Lower lobe of right lung (tissue), 2 donors: ENCODE results near the gene CTSA. TPM values are rescaled to one million over a fixed set of nuclear protein-coding genes. Genes with fewer than 3 reads are reported as not detected.

Experiments
- ATAC-seq, 2 donors: fragments of 200-7000 bp; cut with Tn5 transposase; one replicate each; pipeline ENCODE4 v1.9.1; 2020 to 2022; ENCODE audit warnings: mild to moderate bottlenecking in 2 of 2, moderate library complexity in 2 of 2
- DNase-seq: peaks from one replicate; pipeline ENCODE4 v3.0.0-alpha.2; 2020
- H3K27ac ChIP-seq: fragments of 200-600 bp; one replicate; pipeline ENCODE4 v1.8.0; 2022
- H3K27me3 ChIP-seq: fragments of 200-600 bp; one replicate; pipeline ENCODE4 v1.8.0; 2022; ENCODE audit warnings: low read depth
- H3K36me3 ChIP-seq: fragments of 200-600 bp; one replicate; pipeline ENCODE4 v1.8.0; 2022; ENCODE audit warnings: mild to moderate bottlenecking
- H3K4me1 ChIP-seq: fragments of 200-600 bp; one replicate; pipeline ENCODE4 v1.8.0; 2022
- H3K4me3 ChIP-seq: fragments of 200-600 bp; one replicate; pipeline ENCODE4 v1.8.0; 2022; ENCODE audit warnings: mild to moderate bottlenecking
- H3K9me3 ChIP-seq: fragments of 200-600 bp; one replicate; pipeline ENCODE4 v1.8.0; 2022
- intact Hi-C: fragments of 100-400 bp; cut with DNase I; formaldehyde crosslinking; loops from one replicate; pipeline ENCODE4 v1.11.0; 2022
- total RNA-seq: library from RNA; stranded (reverse); fragmentation: NEBNext Ultra II Directional; extraction: Animal tissue kit (Norgen Biotek cat#: 25700); gene quantifications from one replicate; pipeline ENCODE4 v1.2.1, GENCODE V29; 2021
- TF ChIP-seq, protein P1 (sequence below): fragments of 200-600 bp; IDR thresholded peaks from one replicate; pipeline ENCODE4 v1.8.0; 2022; ENCODE audit warnings: antibody characterized with exemption, mild to moderate bottlenecking
- donor health status: DM: no; HTN: yes; CAD: no; lungs with severe emphysema.

The CTSA gene
- total RNA-seq, 1 donor from 2014 or later: 185 TPM

DNA sequence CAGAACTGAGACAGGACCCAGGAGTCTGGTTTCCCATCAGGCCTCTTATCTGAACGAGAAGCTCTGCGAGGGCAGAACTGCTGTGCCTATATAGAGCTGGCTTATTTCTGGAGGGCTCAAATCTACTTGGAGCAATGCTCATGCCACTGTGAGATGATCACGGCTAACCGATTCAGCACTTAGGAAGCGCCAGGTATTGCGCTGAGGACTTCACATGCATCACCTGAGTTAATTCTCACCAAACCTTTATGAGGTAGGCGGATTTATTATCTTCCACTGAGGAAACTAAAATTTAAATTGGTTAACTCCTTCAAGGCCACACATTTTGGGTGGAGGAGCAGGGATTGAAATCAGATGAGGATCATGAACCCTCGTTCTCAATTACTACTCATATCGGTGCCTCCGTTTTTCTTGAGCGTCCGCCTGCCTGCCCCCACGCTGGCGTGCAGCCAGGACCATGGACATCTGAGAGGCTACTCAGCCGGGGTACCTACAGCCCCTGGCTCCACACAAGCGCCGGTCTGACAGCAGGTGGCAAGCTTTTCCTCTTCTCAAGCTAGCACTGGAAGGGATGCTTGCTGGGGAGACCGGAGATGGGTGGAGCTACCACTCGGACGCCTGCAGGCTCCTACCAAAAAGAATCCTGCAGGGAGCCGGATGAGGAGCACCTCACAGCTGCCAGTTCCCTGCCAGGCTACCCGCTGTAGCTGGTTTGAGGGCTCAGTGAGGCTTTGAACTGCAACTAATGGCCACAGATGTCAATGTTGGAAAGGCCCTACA, 42.3 kb downstream of the CTSA start:
- Histone ChIP-seq H3K4me3 (peak overlapping the region; percentile 83), H3K4me1 (peaks cover 26% of the 10 kb centered on the region), H3K9me3 (no peaks in the 10 kb centered on the region), H3K27ac (peak overlapping the region; percentile 100), H3K27me3 (no peaks in the 10 kb centered on the region), H3K36me3 (peaks cover 13% of the 10 kb centered on the region)
- TF ChIP-seq, protein P1, sequence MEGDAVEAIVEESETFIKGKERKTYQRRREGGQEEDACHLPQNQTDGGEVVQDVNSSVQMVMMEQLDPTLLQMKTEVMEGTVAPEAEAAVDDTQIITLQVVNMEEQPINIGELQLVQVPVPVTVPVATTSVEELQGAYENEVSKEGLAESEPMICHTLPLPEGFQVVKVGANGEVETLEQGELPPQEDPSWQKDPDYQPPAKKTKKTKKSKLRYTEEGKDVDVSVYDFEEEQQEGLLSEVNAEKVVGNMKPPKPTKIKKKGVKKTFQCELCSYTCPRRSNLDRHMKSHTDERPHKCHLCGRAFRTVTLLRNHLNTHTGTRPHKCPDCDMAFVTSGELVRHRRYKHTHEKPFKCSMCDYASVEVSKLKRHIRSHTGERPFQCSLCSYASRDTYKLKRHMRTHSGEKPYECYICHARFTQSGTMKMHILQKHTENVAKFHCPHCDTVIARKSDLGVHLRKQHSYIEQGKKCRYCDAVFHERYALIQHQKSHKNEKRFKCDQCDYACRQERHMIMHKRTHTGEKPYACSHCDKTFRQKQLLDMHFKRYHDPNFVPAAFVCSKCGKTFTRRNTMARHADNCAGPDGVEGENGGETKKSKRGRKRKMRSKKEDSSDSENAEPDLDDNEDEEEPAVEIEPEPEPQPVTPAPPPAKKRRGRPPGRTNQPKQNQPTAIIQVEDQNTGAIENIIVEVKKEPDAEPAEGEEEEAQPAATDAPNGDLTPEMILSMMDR: peak; percentile 29
- intact Hi-C loops: no loop called here
- ATAC-seq (peak; percentile 41 to 53), DNase-seq (peak; percentile 77)

- intact Hi-C loops: no loop called here
- Histone ChIP-seq H3K4me1 (peaks cover 26% of the 10 kb centered on the region), H3K9me3 (no peaks in the 10 kb centered on the region), H3K4me3 (peak overlapping the region; percentile 83), H3K27ac (peak overlapping the region; percentile 100), H3K27me3 (no peaks in the 10 kb centered on the region), H3K36me3 (peaks cover 20% of the 10 kb centered on the region)
- ATAC-seq (peak; percentile 43 to 46), DNase-seq (peak; percentile 81)
- TF ChIP-seq, protein P1: no peak
Measured at GRCh38 chr20:45934046-45934585, 43.0 kb downstream of the CTSA start.

- ATAC-seq: peak; percentile 94 to 96
- Histone ChIP-seq H3K9me3 (no peaks in the 10 kb centered on the region), H3K27ac (peak within 1 kb of the TSS; percentile 100), H3K27me3 (no peaks in the 10 kb centered on the region), H3K36me3 (peaks cover 27% of the 10 kb centered on the region), H3K4me3 (peak within 1 kb of the TSS; percentile 83), H3K4me1 (peaks cover 26% of the 10 kb centered on the region)
- intact Hi-C loops: no loop called here
- TF ChIP-seq, protein P1: no peak
- DNase-seq: peak; percentile 98
Measured at GRCh38 chr20:45934586-45935415, 43.7 kb downstream of the CTSA start, which contains the start of gene PCIF1. TSS of gene PCIF1 (plus strand) at chr20:45934683. CDS start at chr20:45939000, 4,317 bp downstream.

DNA sequence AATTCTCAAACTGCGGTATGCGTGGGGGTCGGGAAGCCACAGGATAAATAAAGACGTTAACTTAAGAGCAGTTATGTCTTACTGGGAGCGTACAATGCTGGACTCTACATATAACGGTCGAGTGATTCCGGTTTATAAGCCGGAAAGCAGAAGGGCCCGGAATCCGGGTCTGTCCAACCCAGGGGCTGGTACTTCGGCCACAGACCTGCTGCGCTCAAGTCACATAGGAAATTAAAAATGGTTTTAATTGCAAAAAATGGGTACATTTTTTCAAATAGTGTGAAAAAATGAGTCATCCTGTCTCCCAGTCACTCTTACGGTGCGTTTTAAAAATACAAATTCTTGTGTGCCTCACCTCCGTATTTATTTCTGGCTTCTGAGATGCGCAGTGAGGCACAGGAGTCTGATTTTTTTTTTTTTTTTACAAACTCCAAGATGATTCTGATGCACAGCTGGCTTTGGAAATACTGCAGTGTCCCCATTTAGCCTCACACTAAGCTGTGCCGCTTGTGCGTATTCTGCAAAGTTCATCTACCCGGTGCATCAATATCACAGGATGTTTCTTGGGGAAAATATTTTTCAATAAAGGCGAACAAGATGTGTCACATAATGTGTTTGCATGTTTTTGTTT, 44.4 kb downstream of the CTSA start:
- Histone ChIP-seq H3K9me3 (no peaks in the 10 kb centered on the region), H3K4me3 (peak overlapping the region; percentile 83), H3K27ac (peak overlapping the region; percentile 89), H3K27me3 (no peaks in the 10 kb centered on the region), H3K36me3 (peaks cover 34% of the 10 kb centered on the region), H3K4me1 (peaks cover 26% of the 10 kb centered on the region)
- intact Hi-C loops: no loop called here
- TF ChIP-seq, protein P1: no peak
- DNase-seq (no peak), ATAC-seq (peak; percentile 2 to 21)

- H3K36me3 ChIP-seq: peaks cover 56% of the 10 kb centered on the region
- no peaks in the 10 kb centered on the region for H3K27me3 ChIP-seq
- no peak overlapping the region for H3K27ac ChIP-seq
- TF ChIP-seq, protein P1: no peak
- no peaks in the 10 kb centered on the region for H3K9me3 ChIP-seq
- no peak overlapping the region for H3K4me3 ChIP-seq
- no peak for ATAC-seq
- peaks cover 26% of the 10 kb centered on the region for H3K4me1 ChIP-seq
- intact Hi-C loops: no loop called here
- no peak for DNase-seq
Measured at GRCh38 chr20:45937765-45938164, 46.6 kb downstream of the CTSA start.
